HG03108 (cell line): Measurements from ENCODE around the gene PACSIN2.
"Not testable (repeated sequence)": the region's sequence is repeated elsewhere in the genome, so short reads cannot be mapped to it uniquely, and the experiment has no call there.

Experiments
- ATAC-seq: cut with Tn5 transposase; IDR thresholded peaks from one replicate; pipeline ENCODE4 v1.9.1; 2021; ENCODE audit warnings: moderate library complexity; ENCODE audit not compliant: unreplicated experiment

PACSIN2 gene

DNA sequence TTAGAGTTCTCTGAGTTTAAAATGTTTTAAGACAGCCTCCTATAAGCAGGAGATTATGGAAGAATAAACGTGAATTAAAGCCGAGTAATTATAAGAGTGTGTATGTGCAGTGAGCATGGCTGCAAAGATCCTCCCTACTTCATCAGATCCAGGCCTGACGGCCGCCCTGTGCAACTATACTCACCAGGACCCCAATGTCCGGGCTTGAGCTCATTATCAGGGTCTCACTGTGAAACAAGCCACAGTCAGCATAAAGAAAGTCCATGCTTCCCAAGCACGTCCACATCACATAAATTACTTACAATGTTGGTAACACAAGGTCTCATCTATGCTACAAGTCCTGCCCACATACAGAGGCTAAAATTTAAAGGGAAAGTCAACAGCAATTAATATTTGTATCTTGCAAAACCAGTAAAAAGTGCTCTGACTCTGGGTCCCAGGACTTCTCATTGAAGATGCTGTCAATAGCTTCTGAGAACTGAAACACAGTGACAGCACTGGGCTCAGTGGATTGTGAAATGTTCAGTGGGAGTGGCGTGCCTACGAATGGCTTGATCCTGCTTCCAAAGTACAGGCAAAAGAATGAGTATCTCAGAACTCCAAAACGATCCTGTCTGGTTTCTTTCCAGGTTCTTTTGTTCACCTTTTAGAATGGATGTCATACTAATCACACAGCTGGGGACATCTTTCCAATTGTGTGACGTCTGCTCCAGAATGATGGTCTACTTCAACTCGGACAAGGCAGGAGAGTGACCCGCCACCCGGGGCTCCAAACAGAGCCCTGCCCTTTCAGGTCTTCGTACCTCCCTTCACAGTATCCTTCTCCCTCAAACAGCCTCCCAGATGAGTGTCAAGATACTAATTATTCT, 85.7 kb downstream of the PACSIN2 start:
- ATAC-seq: no peak

DNA sequence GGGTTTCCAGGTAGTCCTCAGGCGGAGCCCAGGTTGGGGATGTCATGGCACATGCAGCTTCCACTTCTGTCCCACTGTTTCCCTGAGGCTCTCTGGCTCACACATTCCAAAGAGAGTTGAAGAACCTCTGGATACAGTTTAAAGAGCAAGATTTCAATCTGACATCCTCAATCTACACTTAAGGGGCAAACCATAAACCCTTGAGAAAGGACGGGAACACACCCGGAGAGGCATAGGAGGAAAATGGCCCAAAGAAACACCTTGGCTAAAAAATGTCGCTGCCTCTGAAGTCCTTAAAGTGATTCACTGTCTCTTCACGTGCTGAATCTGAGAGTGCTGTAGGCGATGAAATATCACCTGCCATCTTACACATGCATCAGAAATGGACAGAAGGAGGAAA, 87.0 kb downstream of the PACSIN2 start:
- ATAC-seq: no peak

DNA sequence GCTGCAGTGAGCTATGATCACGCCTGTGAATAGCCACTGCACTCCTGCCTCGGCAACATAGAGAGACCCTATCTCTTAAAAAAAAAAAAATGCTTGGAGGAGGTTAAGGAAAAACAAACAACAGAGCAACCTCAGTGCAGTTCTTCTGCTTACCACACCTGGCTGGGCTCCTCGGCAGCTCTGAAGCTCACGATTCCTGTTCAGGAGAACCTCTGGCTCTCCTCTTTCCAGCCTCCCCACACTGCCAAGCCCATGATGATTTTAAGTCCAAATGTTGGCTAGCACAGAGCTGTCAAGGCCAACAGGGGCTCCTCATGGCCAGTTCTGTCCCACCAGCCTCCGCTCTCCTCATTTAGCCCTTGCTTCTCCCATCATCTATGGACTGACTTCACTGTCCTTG, 88.2 kb downstream of the PACSIN2 start:
- ATAC-seq: no peak

DNA sequence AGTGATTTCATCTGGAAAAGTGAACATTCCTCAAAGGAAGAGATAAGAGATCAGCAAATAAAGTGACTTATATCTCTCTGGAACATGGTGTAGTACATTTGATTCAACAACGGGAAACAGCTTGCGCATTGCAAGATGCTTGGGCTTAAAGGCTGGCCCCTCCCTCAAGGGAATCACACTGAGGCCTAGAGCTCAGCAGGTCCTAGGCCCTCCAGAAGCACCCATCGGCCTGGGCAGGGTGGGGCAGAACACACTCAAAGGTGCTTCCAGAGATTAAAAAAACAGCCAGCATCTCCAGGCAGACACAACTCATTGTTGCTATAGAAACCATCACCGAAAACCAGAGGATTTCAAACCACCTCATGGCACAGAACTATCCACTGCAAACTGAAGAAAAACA, 88.8 kb downstream of the PACSIN2 start:
- ATAC-seq: no peak

DNA sequence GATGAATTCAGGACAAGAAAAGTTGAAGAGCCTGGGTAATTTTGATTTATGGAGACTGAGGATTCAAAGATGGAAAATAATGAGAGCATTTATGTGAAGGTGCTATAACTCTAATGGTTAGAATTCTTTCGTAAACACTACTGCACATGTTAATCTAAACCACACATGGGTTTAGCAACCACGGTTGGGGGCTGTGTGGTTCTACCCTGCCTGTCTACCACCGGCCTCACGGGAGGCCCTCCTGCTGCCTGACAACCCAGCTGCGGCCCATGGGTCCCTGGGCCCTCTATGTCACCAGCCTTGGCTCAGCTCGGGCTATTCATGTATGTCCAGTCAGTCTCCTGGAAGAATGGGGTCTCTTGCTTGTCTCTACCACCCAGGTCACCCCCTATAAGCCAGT, 89.4 kb downstream of the PACSIN2 start:
- no peak for ATAC-seq

DNA sequence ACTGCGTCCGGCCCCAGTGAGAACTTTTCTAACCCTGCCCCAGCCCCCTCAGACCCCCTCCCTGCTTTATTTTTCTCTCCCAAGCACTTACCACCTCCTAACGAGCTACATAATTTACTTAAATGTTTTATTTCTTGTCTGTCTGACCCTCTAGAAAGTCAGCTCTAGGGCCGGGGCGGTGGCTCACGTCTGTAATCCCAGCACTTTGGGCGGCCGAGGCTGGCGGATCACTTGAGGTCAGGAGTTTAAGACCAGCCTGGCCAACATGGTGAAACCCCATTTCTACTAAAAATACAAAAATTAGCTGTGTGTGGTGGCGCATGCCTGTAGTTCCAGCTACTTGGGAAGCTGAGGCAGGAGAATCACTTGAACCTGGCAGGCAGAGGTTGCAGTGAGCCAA, 89.9 kb downstream of the PACSIN2 start:
- not testable (repeated sequence) for ATAC-seq

DNA sequence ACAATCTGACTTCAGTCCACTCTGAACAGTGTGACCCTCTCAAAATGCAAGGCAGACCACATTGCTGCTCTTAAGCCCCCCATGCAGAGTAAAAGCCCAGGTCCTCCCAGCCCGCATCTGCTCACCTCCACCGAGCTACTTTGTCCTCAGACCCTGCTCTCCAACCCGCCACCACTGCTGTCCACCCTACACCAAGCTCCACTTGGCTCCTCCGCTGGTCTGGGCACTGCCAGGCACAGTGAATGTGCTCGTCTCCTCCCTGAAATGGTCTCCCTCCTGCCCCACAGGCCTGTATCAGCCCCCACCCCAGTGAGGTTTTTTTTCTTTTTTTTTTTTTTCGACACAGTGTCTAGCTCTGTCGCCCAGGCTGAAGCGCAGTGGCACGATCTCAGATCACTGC, 90.5 kb downstream of the PACSIN2 start:
- ATAC-seq: no peak

DNA sequence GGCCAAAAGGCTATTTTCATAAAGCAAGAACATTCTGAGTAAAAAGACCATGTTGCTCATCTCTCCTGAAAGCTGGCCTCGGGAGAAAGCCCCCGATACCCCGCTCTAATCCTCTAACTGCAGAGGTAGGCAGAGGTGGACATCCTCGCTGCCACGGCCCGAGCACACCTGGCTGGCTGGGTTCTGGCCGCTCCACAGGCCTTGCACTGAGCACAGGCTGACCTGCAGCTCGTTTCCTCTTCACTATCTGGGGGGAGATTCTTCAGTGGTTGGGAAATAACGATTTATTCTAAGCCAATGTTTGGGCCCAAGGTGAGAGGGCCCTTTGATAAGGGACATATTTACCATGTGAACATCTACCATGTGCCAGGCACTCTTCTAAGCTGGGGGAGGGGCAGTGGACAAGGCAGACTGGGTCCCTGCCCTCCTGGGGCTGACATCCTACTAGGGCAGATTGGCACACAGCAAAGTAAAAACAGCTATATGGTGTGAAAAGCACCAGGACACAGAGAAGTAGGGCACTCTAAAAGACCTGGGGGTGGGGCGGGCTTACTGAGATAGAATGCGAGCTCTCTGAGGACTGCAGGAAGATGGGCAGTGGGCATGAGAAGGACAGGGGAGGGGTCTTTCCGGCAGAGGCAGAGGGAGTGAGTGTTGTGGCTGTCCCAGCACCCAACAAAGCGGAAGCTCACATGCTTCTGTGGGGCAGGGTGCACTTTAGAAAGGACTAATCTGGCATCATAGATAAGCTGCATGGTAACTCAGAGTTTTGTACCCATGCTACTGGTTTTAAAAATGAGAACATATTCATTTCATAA, 92.4 kb downstream of the PACSIN2 start:
- ATAC-seq: no peak

DNA sequence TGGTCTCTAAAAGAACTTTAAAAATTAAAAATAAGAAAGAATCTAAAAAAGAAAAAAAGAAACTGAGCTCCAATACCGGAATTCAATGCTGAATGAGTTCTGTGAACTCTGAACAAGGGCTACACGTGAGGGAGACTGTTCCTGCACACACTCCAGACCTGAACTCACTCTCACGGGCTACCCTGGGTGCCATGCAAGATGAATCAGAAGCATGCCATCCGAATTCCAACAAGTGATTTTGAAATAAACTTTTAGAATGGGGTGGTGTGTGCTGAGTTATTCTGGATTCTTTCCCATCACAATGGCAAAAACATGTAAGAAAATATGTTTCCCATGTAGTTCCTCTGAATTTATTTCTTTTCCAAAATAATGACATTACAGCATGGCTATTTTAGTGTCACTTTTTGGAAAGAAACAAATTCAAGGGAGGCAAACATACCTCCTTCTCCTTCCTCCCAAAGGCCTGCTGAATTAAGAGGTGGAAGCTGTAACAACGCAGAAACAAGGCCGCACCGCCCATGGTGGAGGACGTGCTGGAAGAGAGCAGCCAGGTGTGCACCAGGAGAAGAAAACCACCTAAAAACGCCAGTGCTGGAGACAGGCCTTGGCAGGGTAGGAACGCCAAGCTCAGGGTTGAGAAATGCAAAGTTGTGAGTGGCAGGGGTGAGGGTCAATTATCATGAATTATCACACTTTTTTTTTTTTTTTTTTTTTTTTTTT, 94.7 kb downstream of the PACSIN2 start:
- no peak for ATAC-seq

DNA sequence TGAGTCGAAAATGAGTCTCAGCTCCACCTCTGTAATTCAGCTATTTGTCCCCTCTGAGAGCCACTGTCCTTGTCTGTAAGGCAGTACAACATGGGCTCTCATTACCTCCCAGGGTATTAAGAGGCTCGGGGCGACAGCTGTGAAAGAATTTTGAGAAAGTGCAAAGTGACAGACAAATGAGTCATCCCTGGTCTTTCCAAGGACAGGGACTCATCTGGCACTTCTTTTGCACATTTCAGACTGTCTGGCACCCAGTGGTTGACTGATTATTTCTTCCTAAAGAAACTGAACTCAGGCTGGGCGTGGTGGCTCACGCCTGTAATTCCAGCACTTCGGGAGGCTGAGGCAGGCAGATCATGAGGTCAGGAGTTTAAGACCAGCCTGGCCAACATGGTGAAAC, 95.8 kb downstream of the PACSIN2 start:
- ATAC-seq: no peak

DNA sequence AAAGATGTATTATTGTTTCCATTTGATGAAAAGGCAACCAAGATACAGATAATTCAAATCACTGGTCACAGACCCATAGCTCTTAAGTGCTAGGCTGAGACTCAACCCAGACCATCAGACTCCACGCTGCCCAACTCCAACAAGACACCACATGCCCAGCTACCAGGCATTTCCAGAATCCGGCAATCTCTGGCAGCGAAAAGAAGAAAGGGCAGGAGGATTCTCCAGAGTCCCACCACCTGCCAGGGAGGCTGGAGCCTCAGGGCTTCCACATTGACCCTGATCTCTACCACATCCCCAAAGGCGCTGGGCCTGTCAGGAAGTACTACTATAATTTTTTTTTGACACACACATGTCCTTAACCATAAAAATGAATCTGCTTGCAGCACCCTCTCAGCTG, 96.4 kb downstream of the PACSIN2 start:
- no peak for ATAC-seq

DNA sequence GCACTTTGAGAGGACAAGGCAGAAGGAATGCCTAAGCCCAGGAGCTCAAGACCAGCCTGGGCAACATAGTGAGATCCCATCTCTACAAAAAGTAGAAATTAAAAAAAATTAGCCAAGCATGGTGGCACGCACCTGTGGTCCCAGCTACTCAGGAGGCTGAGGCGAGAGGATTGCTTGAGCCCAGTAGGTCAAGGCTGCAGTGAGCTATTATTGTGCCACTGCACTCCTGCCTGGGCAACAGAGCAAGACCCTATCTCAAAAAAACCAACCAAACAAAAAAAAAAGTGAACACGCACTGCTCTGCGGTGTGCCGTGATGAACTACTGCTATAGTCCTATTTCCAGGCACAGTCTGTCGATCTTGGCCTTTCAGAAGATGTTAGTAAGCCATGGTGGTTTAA, 97.6 kb downstream of the PACSIN2 start:
- ATAC-seq: not testable (repeated sequence)

DNA sequence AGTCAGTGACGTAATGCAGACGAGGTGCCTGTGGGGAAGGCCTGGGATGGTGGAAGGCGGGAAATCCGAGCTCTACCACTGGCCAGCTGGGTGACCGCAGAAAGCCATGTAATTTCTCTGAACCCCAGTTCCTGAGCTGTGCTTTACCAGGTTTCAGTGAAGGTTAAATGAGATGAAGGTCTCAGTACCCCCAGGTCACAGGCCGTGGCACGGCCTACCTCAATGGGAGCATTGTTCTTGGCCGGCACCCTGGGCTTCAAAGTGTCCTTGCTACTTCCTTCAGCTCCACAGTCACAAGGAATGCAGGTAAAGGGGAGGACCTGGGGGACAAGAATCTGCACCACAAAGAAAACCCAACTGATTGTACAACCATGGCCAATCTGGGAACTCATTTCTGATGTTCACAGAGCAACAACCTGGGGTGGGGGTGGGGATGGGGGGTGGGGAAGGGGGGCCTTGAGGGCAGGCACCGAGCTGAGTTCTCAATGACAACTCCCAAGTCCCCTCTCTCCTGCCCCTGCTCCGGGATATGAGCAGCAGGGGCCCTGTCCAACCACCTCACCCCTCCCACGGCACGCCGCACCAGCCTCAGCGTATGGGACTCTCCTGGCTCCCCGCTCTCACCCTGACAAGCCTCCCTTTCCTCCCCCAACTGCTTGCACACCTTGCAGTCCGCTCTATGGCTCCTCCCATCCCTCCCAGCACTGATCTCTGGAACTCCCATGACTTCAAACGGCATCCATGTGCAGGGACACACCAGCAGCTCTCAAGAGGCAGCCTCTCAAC, 98.8 kb downstream of the PACSIN2 start:
- ATAC-seq: no peak

DNA sequence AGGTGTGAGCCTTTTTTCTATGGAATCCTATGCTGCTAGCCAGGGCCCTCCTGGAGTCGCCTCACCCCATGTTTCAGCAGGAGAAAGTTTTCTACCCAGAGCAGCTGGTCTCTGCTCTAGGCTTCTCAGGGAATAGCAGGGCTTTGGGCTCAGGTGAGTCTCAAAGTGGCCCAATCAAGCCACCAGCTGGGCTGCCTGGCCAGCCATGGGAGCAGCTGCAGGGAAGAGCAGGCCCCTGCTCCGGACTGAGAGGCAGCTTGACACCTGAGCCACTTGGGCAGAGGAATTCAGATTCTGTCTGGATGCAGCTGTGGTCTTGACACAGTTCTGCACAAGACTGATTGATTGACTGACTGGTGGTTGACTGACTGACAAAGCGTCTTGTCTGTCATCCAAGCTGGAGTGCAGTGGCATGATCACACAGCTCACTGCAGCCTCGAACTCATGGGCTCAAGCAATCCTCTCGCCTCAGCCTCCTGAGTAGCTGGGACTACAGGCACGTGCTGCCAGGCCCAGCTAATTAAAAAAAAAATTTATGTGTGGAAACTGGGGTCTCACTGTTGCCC, 100.4 kb downstream of the PACSIN2 start:
- no peak for ATAC-seq

DNA sequence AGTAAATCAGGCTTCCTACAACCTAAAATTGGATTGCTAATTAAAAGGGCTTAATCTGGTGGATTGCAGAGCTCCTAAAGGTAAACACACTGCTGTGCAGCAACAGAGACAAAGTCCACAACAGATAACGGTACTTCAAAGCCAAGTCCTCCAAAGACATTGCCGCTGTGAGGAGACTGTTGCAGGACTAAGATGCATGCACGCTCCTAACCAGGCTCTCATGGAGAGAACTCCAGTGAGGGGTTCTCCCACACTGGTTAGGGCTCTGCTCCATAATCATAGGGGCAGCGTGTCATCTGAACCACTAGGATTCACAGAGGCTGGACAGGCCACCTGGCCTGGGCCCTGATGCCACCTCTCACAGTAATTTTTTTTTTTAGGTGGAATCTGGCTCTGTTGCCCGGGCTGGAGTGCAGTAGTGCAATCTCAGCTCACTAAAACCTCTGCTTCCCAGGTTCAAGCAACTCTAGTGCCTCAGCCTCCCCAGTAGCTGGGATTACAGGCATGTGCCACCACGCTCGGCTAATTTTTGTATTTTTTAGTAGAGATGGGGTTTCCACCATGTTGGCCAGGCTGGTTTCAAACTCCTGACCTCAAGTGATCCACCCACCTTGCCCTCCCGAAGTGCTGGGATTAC, 101.0 kb downstream of the PACSIN2 start:
- no peak for ATAC-seq

DNA sequence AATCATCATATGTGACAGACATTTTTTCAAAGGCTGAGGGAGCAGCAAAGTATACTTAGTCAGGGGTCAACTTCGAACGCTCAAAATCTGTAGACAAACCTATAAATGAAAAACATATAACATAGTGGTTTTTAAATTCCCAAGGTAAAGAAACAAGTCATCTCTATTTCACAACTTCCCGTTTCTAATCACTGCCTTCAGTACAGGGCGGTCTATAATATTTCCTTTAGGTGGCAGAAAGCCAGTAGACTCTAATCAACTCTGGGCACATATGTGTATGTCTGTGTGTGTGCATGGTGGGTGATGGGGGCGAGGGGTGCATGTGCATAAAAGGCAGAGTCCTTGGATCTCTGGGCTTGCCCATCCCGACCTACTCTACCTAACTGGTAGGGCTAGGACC, 102.9 kb downstream of the PACSIN2 start:
- no peak for ATAC-seq

DNA sequence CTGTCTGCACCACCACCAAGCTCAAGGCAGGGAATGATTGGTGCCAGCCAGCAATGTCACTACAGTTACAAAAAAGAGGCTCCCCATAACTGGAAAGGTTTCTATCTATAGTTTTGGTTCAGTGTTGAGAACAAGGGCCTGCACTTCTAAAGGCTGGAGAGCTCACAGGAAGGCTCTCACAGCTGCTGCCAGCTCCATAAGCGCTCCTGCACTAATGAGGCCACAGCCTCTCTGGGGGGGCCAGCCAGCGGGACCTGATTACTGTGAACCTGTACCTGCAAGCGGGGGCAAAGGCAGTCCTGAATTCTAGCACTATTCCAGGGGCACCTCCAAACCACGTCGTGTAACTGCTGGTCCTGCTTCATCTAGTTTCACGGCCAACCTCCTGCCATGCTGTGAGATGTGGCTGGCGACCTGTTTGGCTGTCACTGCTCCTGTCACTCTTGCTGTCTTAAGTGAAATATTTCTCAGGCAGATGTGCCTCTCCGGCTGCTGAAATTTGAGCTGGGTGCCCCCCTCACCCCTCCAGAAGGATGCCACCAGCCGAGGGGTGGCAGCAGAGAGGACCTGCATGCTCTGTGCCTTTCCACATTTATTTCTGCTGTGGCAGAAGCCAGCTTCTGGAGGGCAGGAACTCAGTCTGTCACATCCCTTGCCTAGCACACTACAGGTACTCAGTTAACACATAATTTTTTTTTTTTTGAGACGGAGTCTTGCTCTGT, 104.6 kb downstream of the PACSIN2 start:
- ATAC-seq: no peak

DNA sequence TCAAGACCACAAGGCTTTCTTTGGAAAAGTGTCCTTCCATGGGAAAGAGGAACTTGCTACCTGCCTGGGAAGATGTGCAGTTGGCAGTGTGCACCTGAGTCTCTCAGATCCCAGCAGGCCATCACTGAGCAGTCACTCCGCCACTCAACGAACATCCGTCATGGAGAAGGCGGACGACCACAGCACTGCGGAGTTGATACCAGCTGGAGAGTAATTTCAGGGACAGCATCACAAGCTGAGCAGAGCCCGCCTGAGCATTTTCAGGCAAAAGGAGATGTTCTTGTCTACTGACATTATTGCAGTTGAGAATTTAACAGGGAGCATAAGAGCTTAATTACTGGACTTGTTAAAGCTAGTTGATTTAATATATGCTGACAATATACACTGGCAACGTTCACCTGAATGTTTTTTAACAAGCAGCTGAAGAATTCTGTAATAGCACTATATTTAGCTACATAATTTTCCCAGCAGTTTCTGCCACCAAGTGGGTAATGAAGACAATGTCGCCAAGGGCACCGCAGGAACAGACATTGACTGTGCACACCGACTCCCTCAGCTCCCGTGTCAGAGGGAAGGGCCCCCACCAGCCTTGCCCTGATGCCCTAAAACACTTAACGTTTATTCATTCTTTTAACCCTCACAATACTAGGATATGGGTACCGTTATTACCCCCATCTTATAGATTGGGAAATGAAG, 105.4 kb downstream of the PACSIN2 start:
- no peak for ATAC-seq

DNA sequence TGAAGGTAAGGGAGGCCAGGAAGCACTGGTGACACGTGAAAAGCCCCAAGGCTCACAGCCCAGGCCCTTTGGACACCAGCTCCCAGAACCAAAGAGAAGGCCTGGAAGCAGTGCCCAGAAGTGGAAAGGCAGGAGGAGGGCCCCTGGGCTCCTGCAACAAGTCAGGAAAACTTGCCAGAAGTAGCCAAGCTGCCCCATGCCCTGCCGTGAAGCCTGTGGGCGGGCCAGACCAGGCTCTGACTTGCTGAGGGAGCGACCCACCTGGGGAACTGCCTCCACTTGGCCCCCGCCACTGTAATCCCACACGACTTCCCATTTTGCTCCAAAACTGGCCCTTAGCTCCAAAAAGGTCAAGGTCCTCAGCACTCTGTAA, 106.6 kb downstream of the PACSIN2 start:
- ATAC-seq: no peak
